HG02642 (cell line): ENCODE measurements around the gene SEPTIN6.
A peak's percentile ranks its signal among the peaks of the same experiment; 100 is the strongest.

Experiments
- ATAC-seq: cut with Tn5 transposase; IDR thresholded peaks from one replicate; pipeline ENCODE4 v1.9.1; 2021; ENCODE audit warnings: mild to moderate bottlenecking; ENCODE audit not compliant: unreplicated experiment, poor library complexity

SEPTIN6 gene

GRCh38 chrX:119693040-119693995 lies at the start of gene SEPTIN6:
TSS of gene SEPTIN6 (minus strand) at chrX:119693168. CDS start at chrX:119693105, 63 bp downstream.
- peak; percentile 68 for ATAC-seq

DNA sequence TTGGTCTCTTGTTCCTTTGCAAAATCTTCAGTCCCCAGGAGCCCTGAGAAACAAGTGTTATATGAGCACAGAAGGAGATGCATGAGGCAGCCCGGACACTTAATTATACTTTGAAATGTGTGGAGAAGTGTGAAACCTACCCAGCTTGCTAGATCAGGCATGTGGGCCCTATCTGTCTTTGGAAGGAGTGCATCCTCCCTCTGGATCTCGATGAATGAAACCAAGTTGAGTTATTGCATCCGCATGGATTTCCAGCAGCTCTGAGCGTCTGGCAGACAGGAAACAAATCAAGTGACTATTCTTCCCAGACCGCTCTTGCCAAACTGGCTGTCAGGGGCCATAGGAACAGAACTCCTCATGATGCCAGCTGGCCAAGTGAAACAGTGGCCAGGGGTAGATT lies 45.8 kb upstream of the SEPTIN6 start:
- ATAC-seq: no peak

GRCh38 chrX:119736206-119736764 lies 43.3 kb upstream of the SEPTIN6 start:
- no peak for ATAC-seq

DNA sequence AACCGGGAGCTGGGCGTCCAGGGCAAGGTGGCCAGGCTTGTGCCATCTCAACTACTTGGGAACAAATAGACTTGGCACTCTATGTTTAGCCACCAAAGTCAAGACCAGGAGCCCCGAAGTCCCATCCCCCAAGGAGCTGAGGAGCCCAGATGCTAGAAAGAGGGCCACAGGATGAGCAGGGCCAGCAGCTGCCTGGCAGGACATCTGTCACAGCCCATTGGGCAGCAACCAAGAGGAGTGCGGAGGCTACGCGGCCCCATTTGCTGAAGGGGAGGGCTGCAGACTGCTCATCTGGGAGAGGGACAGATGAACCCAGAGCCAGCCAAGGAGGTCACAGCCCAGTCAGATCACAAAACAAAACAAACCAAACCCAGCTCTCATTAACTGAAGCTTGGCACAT lies 42.5 kb upstream of the SEPTIN6 start:
- no peak for ATAC-seq

- ATAC-seq: no peak
Observed at GRCh38 chrX:119734897-119735339, 42.0 kb upstream of the SEPTIN6 start.

- ATAC-seq: no peak
Observed at GRCh38 chrX:119729408-119730201, 36.6 kb upstream of the SEPTIN6 start.

DNA sequence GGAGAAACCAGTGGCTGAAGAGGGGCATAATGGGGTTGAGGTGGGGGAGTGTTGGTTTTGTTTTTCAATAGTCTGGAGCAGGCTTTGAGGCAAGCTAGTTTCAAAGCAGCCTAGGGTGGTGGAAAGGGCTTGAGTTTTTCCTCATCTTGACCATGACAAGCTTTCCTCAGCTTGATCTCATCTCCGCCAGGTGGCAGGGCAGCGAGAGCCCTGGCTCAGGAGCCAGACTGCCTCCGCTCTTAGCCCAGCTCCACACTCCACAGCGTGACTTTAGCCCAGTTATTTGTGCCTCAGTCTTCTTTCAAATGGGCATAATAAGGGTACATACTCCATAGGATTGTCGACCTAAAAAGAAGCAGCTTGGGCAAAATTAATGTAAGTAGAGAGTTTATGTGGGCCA lies 35.5 kb upstream of the SEPTIN6 start:
- ATAC-seq: no peak

GRCh38 chrX:119726900-119727555 lies 34.1 kb upstream of the SEPTIN6 start:
- no peak for ATAC-seq

DNA sequence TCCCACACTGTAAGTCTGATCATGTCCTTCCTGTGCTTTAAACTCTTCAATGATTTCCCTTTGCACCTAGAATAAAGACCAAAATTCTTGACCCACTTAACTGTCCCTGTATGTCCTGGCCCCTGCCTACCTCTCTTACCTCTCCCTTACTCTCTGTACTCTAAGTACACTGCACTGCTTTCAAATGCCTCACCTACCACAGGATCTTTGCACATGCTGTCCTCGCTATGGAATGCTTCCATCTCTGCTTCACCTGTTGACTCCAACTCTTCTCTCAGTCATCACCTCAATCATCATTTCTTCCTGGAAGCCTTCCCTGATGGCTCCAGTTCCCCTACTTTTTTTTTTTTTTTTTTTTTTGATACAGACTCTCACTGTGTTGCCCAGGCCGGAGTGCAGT lies 29.0 kb upstream of the SEPTIN6 start:
- ATAC-seq: no peak

DNA sequence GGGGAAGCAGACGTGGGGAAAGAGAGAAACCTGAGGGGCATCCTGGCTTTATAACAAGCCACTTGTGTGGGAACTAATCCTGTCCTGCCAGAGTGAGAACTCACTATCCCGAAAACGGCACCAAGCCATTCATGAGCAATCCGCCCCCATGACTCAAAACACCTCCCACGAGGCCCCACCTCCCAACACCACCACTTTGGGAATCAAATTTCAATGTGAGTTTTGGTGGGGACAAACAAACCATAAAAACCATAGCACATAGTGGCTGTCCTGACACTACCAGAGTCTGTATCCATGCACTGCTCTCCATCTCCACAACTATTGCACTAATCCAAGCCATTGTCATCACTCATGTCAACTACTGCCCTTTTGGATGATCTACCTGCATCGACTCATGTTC lies 28.5 kb upstream of the SEPTIN6 start:
- ATAC-seq: no peak

GRCh38 chrX:119709630-119710029 lies 16.7 kb upstream of the SEPTIN6 start:
- ATAC-seq: no peak

DNA sequence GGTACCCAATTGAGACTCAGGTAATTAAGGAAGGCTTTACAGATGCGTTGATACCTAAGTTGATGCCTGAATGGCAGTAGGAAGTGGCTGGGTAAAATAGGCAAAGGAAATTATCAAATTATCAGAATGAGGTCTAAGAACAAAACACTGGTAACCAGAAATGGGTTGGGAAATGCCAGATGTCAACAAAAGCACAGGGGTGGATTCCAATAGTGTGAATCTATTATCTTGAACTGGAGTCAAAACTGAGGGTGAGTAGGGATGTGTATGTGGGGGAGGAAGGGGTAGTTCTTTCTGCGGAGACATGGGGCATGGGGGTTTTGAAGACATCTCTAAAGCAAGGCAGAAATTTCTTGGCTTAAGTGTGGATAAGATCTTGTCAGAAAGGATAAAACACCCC lies 16.0 kb upstream of the SEPTIN6 start:
- ATAC-seq: no peak

DNA sequence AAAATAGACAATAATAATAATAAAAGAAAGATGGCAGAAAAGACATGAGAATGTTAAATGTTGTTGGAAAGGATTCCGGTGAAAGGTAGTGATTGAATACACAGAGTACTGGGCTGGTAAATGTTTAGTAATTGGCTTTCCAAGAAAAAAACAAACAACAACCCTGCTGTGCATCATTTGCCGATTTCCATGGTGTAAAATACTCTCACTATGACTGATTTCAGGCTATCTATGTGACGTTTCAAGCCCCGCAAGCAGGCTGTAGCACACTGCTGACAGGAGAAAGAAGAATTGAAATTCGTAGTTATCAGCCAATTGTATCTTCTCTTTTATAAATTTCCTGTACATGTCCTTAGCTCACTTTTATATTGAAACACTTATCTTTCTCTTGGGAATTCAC lies 13.6 kb upstream of the SEPTIN6 start:
- ATAC-seq: no peak

GRCh38 chrX:119698845-119699244 lies 5.9 kb upstream of the SEPTIN6 start:
- no peak for ATAC-seq

DNA sequence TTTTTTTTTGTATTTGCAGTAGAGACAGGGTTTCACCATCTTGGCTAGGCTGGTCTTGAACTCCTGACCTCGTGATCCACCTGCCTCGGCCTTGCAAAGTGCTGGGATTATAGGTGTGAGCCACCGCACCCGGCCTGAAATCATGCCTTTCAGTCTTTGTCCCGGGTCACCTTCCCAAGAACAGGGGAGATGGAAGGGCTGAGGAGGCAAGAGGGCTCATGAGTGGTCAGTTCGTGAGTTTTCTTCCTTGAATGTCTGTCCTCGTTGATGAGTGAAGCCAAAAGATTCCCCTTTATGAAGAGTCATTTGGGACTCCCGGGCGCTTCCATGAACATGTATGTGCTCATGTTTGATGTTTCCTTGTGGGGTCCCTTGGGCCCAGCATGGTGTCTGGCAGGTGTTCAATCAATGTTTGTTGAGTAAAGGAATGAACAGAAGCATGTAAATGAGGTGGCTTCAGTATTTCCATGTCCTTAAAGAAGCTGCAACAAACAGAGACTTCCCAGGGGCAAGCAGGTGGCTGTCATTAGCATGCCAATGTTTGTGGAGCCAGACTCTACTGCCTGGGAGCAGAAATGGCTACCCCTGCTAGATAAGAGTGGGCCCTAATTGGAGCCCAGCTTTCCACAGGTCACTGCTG lies 3.4 kb upstream of the SEPTIN6 start:
- no peak for ATAC-seq

DNA sequence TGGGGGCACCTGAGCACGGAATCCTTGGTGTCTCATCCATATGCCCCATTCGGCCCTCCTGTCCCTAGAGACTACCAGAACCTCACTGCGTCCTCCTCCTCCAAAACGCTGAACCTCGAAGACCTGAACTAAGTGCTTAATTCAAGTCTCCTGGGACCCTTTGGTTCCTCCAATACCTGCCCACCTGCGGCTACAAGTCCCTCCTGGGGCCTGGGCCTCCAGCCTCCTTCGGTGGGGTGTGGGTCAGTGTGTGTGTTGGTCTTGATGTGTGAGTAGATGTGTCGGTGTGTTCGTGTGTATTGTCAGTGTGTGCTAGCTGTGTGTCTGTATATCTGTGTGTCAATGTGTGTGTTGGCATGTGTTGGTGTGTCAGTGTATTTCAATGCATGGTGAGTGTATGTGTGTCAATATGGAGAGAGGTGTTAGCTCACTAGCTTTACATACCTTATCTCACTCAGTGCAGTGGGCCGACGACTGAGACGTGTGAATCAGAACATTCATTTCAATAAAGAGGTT lies 2.6 kb upstream of the SEPTIN6 start:
- no peak for ATAC-seq

GRCh38 chrX:119694601-119695534 lies 1.9 kb upstream of the SEPTIN6 start:
- no peak for ATAC-seq

- ATAC-seq: no peak
Observed at GRCh38 chrX:119693996-119694451, 1.1 kb upstream of the SEPTIN6 start.
